ENCODE results near the gene RGS11. TPM values are rescaled to one million over a fixed set of nuclear protein-coding genes. Genes with fewer than 3 reads are reported as not detected.

The RGS11 gene
- total and polyA plus RNA-seq, 9 of the 15 experiments (the other 6 are each of a cell fraction or from before 2014, with no cell fraction given), result not detected

DNA sequence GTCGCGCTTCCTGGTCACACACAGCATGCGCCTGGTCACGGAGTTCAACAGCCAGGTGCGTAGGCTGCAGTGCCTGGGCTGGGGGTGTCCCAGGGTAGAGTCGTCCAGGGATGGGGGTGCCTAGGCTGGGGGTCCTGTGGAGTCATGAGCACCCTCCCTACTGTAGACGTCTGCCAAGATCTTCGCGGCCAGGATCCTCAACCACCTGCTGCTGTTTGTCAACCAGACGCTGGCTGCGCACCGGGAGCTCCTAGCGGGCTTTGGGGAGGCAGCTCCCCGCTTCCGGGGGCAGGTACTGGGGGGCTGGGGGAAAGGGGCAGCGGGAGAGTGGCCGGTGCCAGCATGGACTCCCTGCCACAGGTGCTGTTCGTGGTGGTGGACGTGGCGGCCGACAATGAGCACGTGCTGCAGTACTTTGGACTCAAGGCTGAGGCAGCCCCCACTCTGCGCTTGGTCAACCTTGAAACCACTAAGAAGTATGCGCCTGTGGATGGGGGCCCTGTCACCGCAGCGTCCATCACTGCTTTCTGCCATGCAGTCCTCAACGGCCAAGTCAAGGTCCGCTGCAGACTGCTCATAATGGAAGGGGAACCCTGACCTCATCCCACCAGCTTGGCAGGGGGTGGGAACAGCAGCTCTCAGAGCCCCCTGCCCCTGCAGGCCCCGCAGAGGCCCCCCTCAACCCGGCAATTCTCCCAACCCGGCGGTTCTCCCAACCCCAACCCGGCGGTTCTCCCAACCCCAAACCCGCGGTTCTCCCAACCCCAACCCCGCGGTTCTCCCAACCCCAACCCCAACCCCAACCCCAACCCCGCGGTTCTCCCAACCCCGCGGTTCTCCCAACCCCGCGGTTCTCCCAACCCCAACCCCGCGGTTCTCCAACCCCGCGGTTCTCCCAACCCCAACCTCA, 9.7 kb upstream of the RGS11 start:
- BruUV-seq (replicated peaks), result no TSS peak
- ChIA-PET POLR2A (interaction anchor here (0.6 to 1.4 kb wide), 2 partner anchors 17 to 295 kb away, joined by 3 read pairs; no protein-coding TSS in a partner anchor), CTCF (ENCODE audit: low intra/inter-chr PET ratio) (no interaction called here)
- no peak overlapping the region for H3K4me3 ChIP-seq
- peaks cover 38% of the 10 kb centered on the region; the same call in 1 of the 3 replicates for H3K36me3 ChIP-seq (ENCODE audit: control insufficient read depth, insufficient read depth, low read length)
- TF ChIP-seq RHOXF2B (CRISPR knock-in tag; conservative IDR thresholded peaks at IDR 0.05), result no peak
- TF ChIP-seq ZNF57 (CRISPR knock-in tag; IDR thresholded peaks at IDR 0.05), result no peak
- no peak for TF ChIP-seq RBFOX2 (IDR thresholded peaks at IDR 0.05; ENCODE audit: low read depth, low read length)
- TF ChIP-seq ZC3H11A (IDR thresholded peaks at IDR 0.05; ENCODE audit: low read depth, low read length), result no peak
- no peak for TF ChIP-seq ZNF311 (CRISPR knock-in tag; IDR thresholded peaks at IDR 0.05)
- TF ChIP-seq HOXB6 (CRISPR knock-in tag; IDR thresholded peaks at IDR 0.05; ENCODE audit: borderline replicate concordance), result no peak
- no peak for TF ChIP-seq SP2 (IDR thresholded peaks at IDR 0.05; ENCODE audit: extremely low read depth, low read depth, low read length, poor library complexity, severe bottlenecking)
- no peak for TF ChIP-seq XRCC4 (IDR thresholded peaks at IDR 0.05; ENCODE audit: extremely low read depth, insufficient read depth, insufficient read length)
- TF ChIP-seq CBFA2T2 (conservative IDR thresholded peaks at IDR 0.05), result no peak
- TF ChIP-seq ZNF143 (CRISPR knock-in tag; IDR thresholded peaks at IDR 0.05), result no peak
- no peak for TF ChIP-seq ESRRB (CRISPR knock-in tag; IDR thresholded peaks at IDR 0.05; ENCODE audit: borderline replicate concordance)
- no peak overlapping the region for H3K4me2 ChIP-seq (ENCODE audit: insufficient read depth, low read length)
- WGBS (ENCODE audit: insufficient coverage, low coverage, missing lambda C conversion rate), result 83% methylated on average over 15 of the region's 48 CpGs
- no peak for ATAC-seq
- no peaks in the 10 kb centered on the region for H3K27me3 ChIP-seq (ENCODE audit: control insufficient read depth in 2 of 2, insufficient read depth in 2 of 2, low read length in 2 of 2)
- no peaks in the 10 kb centered on the region for H3K9me3 ChIP-seq (replicated peaks; ENCODE audit: control insufficient read depth, insufficient read depth, low read depth, low read length)
- intact Hi-C loops (cut with micrococcal nuclease), result no loop called here
- peaks cover 0 to 63% of the 10 kb centered on the region in 2 experiments; a peak in 2 of 5 replicates for H3K4me1 ChIP-seq (replicated peaks in 1 of 2; ENCODE audit: control insufficient read depth in 2 of 2, insufficient read depth in 2 of 2, low read length in 2 of 2)
- no peaks in the 10 kb centered on the region for H3K9me1 ChIP-seq (ENCODE audit: control insufficient read depth, insufficient read depth, low read length)
- FAIRE-seq, result no peak
- H2AFZ ChIP-seq (ENCODE audit: low read depth, low read length), result no peak overlapping the region
- H3K9ac ChIP-seq (ENCODE audit: insufficient read depth in 1 of 2, low read depth in 2 of 2, low read length in 2 of 2), result no peak overlapping the region
- H4K20me1 ChIP-seq (replicated peaks; ENCODE audit: control insufficient read depth, insufficient read depth, low read length), result no peaks in the 10 kb centered on the region
- no peaks in the 10 kb centered on the region for H3K79me2 ChIP-seq (ENCODE audit: control insufficient read depth, insufficient read depth, low read length)
- no peak overlapping the region for H3K27ac ChIP-seq (ENCODE audit: extremely low read depth, low read depth, low read length)
- in situ Hi-C loops (cut with MboI), result no loop called here
- DNase-seq (ENCODE audit: extremely low read depth in 1 of 4, low spot score in 3 of 4), result no peak
